HG02623 (cell line): ENCODE data around the gene PNPT1.

Source experiments
- ATAC-seq: cut with Tn5 transposase; IDR thresholded peaks from one replicate; pipeline ENCODE4 v1.9.1; 2021; ENCODE audit warnings: moderate library complexity; ENCODE audit not compliant: unreplicated experiment

The PNPT1 gene

DNA sequence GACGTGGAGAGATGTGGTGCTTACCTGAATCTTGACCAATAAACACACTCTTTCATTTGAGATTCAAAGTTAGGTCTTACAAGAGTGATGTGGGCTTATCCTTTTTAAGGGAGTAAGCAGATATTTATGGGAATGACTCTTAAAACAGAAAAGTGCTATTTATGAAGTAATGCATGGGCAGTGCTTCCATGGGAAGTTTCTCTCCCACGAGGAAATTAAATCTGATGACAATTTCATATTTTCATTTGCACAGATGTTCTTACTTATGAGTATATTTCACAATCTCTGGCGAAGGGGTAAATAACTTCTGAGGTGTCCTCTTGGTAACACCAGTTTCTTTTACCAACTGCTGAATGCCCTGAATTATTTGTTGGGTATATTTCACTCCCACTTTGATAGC lies 21.0 kb downstream of the PNPT1 start:
- ATAC-seq, result no peak

DNA sequence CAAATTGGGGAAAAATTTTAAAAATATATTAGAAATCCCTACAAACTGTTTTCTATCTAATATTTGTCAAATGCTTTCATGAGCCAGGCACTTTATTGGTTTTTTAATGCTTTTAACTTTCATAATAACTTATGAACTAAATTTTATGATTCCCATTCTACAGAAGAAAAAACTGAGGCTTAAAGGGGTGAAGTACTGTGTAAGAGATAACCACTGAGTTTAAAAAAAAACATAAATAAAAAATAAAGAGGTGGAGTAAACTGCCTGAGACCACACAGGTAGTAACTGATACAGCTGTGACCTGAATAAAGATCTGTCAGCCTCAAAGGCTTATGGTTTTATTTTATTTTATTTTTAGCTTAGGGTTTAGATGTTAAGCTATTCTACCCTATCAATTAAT lies 24.7 kb downstream of the PNPT1 start:
- ATAC-seq, result no peak

- ATAC-seq, result no peak
These were observed 40.4 kb downstream of the PNPT1 start for GRCh38 chr2:55653255-55653654.

DNA sequence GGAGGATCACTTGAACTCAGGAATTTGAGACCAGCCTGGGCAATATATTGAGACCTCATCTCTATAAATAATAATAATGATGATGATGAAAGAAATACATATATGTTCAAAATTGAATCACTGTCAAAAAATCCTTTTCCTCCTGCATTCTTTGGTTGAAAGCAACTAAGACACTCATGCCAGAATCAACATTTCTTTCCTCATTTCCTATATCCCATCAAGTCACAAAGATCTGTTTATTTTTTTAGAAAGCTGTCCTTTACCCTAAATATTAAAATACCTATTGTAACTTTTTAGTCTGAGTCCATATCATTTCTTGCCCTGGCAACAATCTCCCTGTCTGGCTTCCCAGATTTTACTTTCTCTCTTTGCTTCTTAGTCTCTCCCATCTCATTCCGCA lies 44.4 kb downstream of the PNPT1 start:
- no peak for ATAC-seq

DNA sequence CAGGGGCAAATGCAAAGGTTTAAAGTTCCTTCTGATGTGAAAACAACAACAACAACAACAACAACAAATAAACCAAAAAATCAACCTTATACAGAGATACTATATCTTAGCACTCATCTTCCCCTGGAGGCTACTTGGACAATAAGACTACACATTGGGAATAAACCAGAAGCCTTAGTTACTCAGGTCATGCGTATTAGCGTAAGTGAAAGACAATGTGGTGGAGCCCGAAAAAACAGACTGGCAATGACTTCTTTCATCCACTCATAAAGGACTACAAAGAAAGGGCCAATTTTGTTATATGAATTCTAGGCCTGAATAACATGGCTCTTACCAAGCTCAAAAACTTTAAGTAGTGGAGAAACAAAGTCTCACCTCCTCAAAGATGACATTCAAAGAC lies 56.8 kb downstream of the PNPT1 start:
- ATAC-seq, result no peak

DNA sequence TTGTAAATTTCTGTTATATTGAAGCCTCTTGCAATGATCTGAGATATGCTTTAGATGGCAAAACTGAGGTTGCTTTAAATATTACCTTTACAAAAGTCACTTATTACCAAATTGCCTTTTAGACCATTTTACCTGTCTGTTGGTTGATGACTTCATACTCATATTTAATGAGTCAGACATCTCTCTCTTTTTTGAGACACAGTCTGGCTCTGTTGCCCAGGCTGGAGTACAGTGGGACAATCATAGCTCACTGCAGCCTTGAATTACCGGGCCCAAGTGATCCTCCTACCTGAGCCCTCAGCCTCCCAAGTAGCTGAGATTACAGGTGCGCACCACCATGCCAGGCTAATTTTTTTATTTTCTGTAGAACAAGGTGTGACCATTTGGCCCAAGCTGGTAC lies 64.7 kb downstream of the PNPT1 start:
- no peak for ATAC-seq

DNA sequence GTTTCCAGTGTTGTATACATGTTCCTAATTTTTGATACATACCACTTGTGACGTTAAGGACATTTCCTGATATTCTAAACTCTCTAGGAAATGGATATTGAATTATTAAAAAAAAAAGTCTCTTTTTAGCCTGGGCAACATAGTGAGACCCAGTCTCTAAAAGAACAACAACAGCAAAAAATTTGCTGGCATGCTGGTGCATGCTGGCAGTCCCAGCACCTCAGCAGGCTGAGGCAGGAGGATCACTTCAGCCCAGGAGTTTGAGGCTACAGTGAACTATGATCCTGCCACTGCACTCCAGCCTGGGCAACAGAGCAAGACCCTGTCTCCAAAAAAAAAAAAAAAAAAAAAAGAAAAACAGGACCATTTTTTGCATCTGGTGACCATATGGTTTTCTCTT lies 65.7 kb downstream of the PNPT1 start:
- ATAC-seq, result no peak

DNA sequence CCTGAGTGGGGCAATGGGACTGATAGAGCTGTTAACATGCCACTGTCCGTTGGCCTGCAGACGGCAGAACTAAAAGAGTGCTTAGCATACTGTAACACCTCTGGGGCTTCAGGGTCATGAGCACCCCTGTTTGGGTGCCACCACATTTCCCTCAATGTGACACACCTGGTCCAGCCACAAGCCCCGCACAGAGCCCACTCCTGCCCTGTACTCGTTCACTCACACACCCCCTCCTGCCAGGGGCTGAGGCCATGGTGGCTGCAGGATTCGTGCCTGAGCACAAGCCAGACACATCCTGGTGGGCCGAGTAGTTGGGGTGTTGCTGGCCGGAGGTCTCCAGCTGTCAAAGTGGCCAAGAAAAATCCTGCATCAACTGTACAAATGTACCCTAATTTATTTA lies 71.8 kb downstream of the PNPT1 start:
- no peak for ATAC-seq

GRCh38 chr2:55620123-55620779 lies 73.4 kb downstream of the PNPT1 start:
- ATAC-seq, result no peak

DNA sequence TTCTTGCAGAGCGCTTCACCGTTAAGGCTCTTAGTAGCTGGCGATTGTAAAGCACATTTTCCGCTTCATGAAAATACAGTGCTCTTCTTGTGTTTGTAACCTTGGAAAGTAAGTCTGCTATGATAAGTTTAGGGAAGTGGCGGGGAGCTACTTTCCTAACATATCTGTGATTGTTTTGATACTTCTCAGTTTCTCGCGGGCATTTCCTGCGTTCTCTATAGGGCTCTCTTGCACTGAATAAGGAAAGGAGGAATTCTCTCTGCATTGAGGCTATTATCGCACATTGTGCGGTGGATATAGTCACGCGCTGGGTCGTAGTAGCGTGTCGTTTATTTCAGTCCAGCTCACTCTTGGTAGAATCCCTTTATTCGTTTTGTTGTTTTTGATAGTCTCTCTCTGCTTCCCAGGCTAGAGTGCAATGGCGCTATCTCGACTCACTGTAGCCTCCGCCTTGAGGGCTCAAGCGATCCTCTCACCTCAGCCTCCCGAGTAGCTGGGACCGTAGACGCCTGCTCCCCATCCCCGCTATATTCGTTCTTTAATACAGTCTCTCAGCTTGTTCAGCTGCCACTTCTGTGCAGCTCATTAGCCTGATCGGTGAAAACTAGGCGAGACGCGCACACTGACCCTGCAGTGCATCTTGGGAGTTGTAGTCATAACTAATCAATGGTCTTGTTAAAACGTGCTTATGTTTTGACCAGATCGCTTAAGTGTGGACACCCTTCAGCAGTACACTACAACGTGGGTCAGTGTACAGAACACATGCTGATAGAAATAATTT lies 75.2 kb downstream of the PNPT1 start:
- ATAC-seq, result peak; percentile 28

- ATAC-seq, result no peak
These were observed 75.7 kb downstream of the PNPT1 start for GRCh38 chr2:55618025-55618274.

GRCh38 chr2:55617175-55618024 lies 76.2 kb downstream of the PNPT1 start, which contains the start of gene PPP4R3B:
Gene PPP4R3B (minus strand): TSS chr2:55617622. CDS start chr2:55617285, 337 bp downstream.
- ATAC-seq, result peak; percentile 82

DNA sequence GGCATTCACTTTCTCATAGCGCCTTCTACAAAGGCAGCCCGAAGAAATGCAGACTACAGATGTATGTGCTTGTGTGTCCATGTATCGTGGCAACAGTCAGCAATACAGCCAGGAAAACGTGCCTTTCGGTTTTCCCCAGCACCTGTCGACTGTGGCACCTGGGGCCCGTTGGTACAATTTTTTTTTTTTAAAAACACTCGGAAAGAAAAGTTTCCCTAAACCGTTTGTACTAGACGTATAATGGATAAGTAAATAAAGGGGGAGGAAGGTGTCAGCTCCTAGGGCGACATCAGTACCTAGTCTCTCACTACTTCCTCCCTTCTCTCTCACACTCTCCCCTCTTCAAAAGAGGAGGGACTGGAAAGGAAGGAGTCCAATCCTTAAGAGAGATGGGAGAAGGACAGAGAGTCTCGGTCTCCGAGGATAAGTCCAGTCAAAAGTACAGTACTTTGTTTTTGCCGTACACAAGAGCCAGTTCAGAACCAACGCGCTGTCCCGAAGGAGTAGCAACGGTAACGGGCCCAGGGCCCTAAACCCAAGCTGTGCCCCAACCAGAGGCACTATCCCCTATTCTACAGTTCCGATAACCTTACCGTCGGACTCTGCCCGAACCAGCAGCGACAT lies 77.0 kb downstream of the PNPT1 start:
- ATAC-seq, result peak; percentile 16

GRCh38 chr2:55611997-55612396 lies 81.6 kb downstream of the PNPT1 start:
- no peak for ATAC-seq

DNA sequence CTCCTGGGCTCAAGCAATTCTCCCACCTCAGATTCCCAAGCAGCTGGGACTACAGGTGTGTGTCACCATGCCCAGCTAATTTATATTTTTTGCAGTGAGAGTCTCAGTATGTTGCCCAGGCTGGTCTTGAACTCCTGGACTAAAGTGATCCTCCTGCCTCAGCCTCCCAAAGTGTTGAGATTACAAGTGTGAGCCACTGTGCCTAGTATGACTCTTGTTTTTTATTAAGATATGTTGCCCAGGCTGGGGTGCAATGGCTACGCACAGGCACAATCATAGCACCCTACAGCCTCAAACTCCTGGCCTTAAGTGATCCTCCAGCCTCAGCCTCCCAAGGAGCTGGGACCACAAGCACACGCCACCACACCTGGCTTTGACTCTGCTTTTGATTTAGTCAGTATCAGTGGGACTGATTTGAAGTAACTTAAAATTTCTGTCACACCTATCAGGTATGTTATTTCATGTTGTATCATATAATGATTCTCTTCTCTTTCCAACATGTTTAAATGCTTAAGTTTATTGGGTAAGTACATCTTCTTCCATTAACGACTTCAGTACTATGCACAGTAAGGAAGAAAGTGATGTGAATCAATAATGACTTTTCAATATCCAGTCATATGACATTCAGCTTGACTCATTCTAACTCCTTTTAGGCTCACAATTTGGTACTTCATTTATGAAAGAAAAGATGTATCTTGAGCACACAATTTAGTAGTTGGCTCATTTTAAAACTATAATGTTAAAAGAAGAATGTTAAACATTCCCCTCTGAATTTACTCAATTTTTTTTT lies 82.5 kb downstream of the PNPT1 start:
- ATAC-seq, result no peak

- ATAC-seq, result no peak
These were observed 83.6 kb downstream of the PNPT1 start for GRCh38 chr2:55609938-55610578.

DNA sequence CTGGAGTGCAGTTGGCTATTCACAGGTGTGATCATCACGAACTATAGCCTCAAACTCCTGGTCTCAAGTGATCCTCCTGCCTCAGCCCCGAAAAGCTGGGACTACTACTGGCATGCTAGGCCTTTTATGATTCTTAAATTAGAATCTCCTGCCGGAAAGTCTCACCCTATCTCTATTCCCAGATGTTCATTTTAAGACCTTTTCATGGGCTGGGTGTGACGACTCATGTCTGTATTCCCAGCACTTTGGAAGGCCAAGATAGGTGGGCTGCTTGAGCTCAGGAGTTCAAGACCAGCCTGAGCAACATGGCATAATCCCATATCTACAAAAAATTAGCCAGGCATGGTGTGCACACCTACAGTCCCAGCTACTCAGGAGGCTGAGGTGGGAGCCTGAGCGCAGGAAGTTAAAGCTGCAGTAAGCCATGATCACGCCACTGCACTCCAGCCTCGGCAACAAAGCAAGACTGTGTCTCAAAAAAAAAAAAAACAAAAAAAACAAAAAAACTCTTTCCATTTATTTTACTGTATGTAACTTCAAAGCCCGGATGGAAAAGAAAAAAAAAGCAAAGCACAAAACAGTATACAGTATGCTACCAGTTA lies 84.3 kb downstream of the PNPT1 start:
- no peak for ATAC-seq

- no peak for ATAC-seq
These were observed 85.9 kb downstream of the PNPT1 start for GRCh38 chr2:55607717-55608116.

GRCh38 chr2:55604027-55604565 lies 89.5 kb downstream of the PNPT1 start:
- no peak for ATAC-seq
